SK-MEL-5 (cell line): ENCODE measurements around the gene TIE1. TPM values are rescaled to one million over a fixed set of nuclear protein-coding genes. Genes with fewer than 3 reads are reported as not detected.
"Not testable (repeated sequence)": the region's sequence is repeated elsewhere in the genome, so short reads cannot be mapped to it uniquely, and the experiment has no call there.

Source experiments
- DNase-seq: peaks from one replicate; pipeline ENCODE4 v3.0.0-alpha.2; 2016; ENCODE audit warnings: low read depth, low spot score
- in situ Hi-C: cut with HindIII; loops from 2 replicates; pipeline ENCODE4 v1.10.0; 2016; ENCODE audit warnings: low sequenced_read_pairs, high pct_unique_total_duplicates, low pct_unique_long_range_greater_than_20kb
- total RNA-seq: library from RNA; depleted of rRNA; stranded (reverse); fragments of >200 nt; shearing (Covaris generic); gene quantifications from 2 replicates; pipeline ENCODE4 v1.2.3, GENCODE V29; 2014; rRNA removed

TIE1 gene
- total RNA-seq, 1 experiment from 2014 or later = 0.08 TPM

- in situ Hi-C loops = no loop called here
- DNase-seq = no peak
These were observed 64.9 kb downstream of the TIE1 start for GRCh38 chr1:43365678-43366077.

- DNase-seq = no peak
- in situ Hi-C loops = no loop called here
These were observed 65.4 kb downstream of the TIE1 start for GRCh38 chr1:43366179-43366578.

- in situ Hi-C loops = no loop called here
- no peak for DNase-seq
These were observed 65.8 kb downstream of the TIE1 start for GRCh38 chr1:43366601-43367025.

- peak; percentile 7 for DNase-seq
- in situ Hi-C loops = no loop called here
These were observed 66.5 kb downstream of the TIE1 start for GRCh38 chr1:43367026-43367903.

- in situ Hi-C loops = no loop called here
- DNase-seq = peak; percentile 81
These were observed 67.3 kb downstream of the TIE1 start, which contains the start of gene ELOVL1 for GRCh38 chr1:43367904-43368645. TSS of gene ELOVL1 (minus strand) at chr1:43368011. CDS start at chr1:43365609, 2,402 bp downstream.

- in situ Hi-C loops = no loop called here
These were observed 67.9 kb downstream of the TIE1 start for GRCh38 chr1:43368646-43369020.

GRCh38 chr1:43369779-43370178 lies 69.0 kb downstream of the TIE1 start:
- DNase-seq, in situ Hi-C loops: not testable (repeated sequence)

More at GRCh38 chr1:43368646-43369020, 67.9 kb downstream of the TIE1 start:
- DNase-seq = no peak

- in situ Hi-C loops = no loop called here
- DNase-seq = no peak
These were observed 69.8 kb downstream of the TIE1 start for GRCh38 chr1:43370564-43370963.

GRCh38 chr1:43372172-43372571 lies 71.4 kb downstream of the TIE1 start:
- no peak for DNase-seq
- in situ Hi-C loops = no loop called here

Other genes starting within 250 kb of the TIE1 start
- 146 and 172 TPM in 2 replicates for gene EBNA1BP2, start 128.7 kb upstream of the TIE1 start, total RNA-seq
- not detected in 2 replicates for gene CFAP57, start 128.7 kb upstream of the TIE1 start, total RNA-seq
- not detected in 2 replicates for gene TMEM125, start 31.0 kb upstream of the TIE1 start, total RNA-seq
- not detected in 2 replicates for gene C1orf210, start 15.4 kb upstream of the TIE1 start, total RNA-seq
- gene MPL, start 36.8 kb downstream of the TIE1 start, total RNA-seq = not detected in 2 replicates
- 46.6 and 51.2 TPM in 2 replicates for gene CDC20, start 58.0 kb downstream of the TIE1 start, total RNA-seq
- 69.4 and 78.3 TPM in 2 replicates for gene ELOVL1, start 67.0 kb downstream of the TIE1 start, total RNA-seq
- 41.3 and 46.9 TPM in 2 replicates for gene MED8, start 88.8 kb downstream of the TIE1 start, total RNA-seq
- 7.1 and 10.5 TPM in 2 replicates for gene SZT2, start 88.9 kb downstream of the TIE1 start, total RNA-seq
- 0.74 and 2.5 TPM in 2 replicates for gene HYI, start 152.9 kb downstream of the TIE1 start, total RNA-seq
- gene PTPRF, start 229.9 kb downstream of the TIE1 start, total RNA-seq = 6.3 and 8.7 TPM in 2 replicates